ENCODE results near the gene SLC27A2. TPM values are rescaled to one million over a fixed set of nuclear protein-coding genes. Genes with fewer than 3 reads are reported as not detected.

SLC27A2 gene
- total and polyA plus RNA-seq, 2 experiments from 2014 or later = 2.8 to 9.4 TPM

- TF ChIP-seq ZNF114 (CRISPR knock-in tag; IDR thresholded peaks at IDR 0.05) (no peak), STAT1 (IDR thresholded peaks at IDR 0.05; ENCODE audit: unreplicated experiment) (no peak), CREB1 (CRISPR knock-in tag; IDR thresholded peaks at IDR 0.05; ENCODE audit: low read depth) (no peak)
Measured at GRCh38 chr15:50140983-50141382, 41.0 kb upstream of the SLC27A2 start (continued).

GRCh38 chr15:50141856-50142255 lies 40.1 kb upstream of the SLC27A2 start:
- ATAC-seq (no peak), DNase-seq (ENCODE audit: low spot score) (no peak)
- H3K4me3 ChIP-seq = no peak overlapping the region
- Mint-ChIP-seq H3K4me1 (no peaks in the 10 kb centered on the region), H3K27me3 (ENCODE audit: insufficient read depth, low read depth, poor library complexity) (peaks cover 2% of the 10 kb centered on the region), H3K27ac (no peak overlapping the region), H3K9me3 (no peaks in the 10 kb centered on the region), H3K4me3 (no peak overlapping the region), H3K36me3 (ENCODE audit: low read depth) (no peaks in the 10 kb centered on the region)
- no peaks in the 10 kb centered on the region for H3K27me3 ChIP-seq (ENCODE audit: insufficient read depth)
- TF ChIP-seq STAT1 (IDR thresholded peaks at IDR 0.05; ENCODE audit: unreplicated experiment) (no peak), ETS1 (IDR thresholded peaks at IDR 0.05) (no peak), CTCF (conservative IDR thresholded peaks at IDR 0.05; ENCODE audit: low read depth in 2 of 2) (no peak), POLR2AphosphoS5 (IDR thresholded peaks at IDR 0.05; ENCODE audit: low read depth) (no peak), NANOG (IDR thresholded peaks at IDR 0.05; ENCODE audit: borderline replicate concordance) (no peak), ZNF331 (CRISPR knock-in tag; IDR thresholded peaks at IDR 0.05; ENCODE audit: low read depth) (no peak), REST (IDR thresholded peaks at IDR 0.05; ENCODE audit: unreplicated experiment) (no peak), ZNF114 (CRISPR knock-in tag; IDR thresholded peaks at IDR 0.05) (no peak), EZH2 (IDR thresholded peaks at IDR 0.05; ENCODE audit: low read depth, unreplicated experiment) (no peak), CREB1 (CRISPR knock-in tag; IDR thresholded peaks at IDR 0.05; ENCODE audit: low read depth) (no peak)
- no peaks in the 10 kb centered on the region for H3K36me3 ChIP-seq (ENCODE audit: insufficient read depth)
- no peaks in the 10 kb centered on the region for H3K4me1 ChIP-seq (ENCODE audit: insufficient read depth)
- no peaks in the 10 kb centered on the region for H4K20me1 ChIP-seq (replicated peaks; ENCODE audit: insufficient read depth)
- no peaks in the 10 kb centered on the region for H3F3A ChIP-seq (replicated peaks; ENCODE audit: low read depth)
- H3K79me2 ChIP-seq (replicated peaks; ENCODE audit: insufficient read depth) = no peaks in the 10 kb centered on the region
- no peak overlapping the region for H2AFZ ChIP-seq
- no peak overlapping the region for H3K27ac ChIP-seq (ENCODE audit: low read depth)
- no peaks in the 10 kb centered on the region for H3K9me2 ChIP-seq (ENCODE audit: insufficient read depth)
- H3K4me2 ChIP-seq = no peak overlapping the region

All from GM23338 (cell line).